Measurements from ENCODE around the gene VSIG10L. TPM values are rescaled to one million over a fixed set of nuclear protein-coding genes. Genes with fewer than 3 reads are reported as not detected.

Gene VSIG10L
- total RNA-seq, 1 donor from 2014 or later: 5.9 TPM

GRCh38 chr19:51289635-51290034 lies 52.3 kb downstream of the VSIG10L start:
- Mint-ChIP-seq H3K27me3 (peaks cover 11% of the 10 kb centered on the region), H3K36me3 (no peaks in the 10 kb centered on the region), H3K4me3 (no peak overlapping the region), H3K4me1 (ENCODE audit: unreplicated experiment) (no peaks in the 10 kb centered on the region), H3K9me3 (no peaks in the 10 kb centered on the region), H3K27ac (no peak overlapping the region)
- TF ChIP-seq CTCF (conservative IDR thresholded peaks at IDR 0.05): no peak
- DNase-seq (ENCODE audit: extremely low spot score, unreplicated experiment): no peak

GRCh38 chr19:51285682-51286081 lies 56.3 kb downstream of the VSIG10L start:
- Mint-ChIP-seq H3K27me3 (peaks cover 8% of the 10 kb centered on the region), H3K36me3 (no peaks in the 10 kb centered on the region), H3K4me1 (ENCODE audit: unreplicated experiment) (no peaks in the 10 kb centered on the region), H3K27ac (no peak overlapping the region), H3K4me3 (no peak overlapping the region), H3K9me3 (no peaks in the 10 kb centered on the region)
- TF ChIP-seq CTCF (conservative IDR thresholded peaks at IDR 0.05): no peak
- no peak for DNase-seq (ENCODE audit: extremely low spot score, unreplicated experiment)

GRCh38 chr19:51282335-51282734 lies 59.6 kb downstream of the VSIG10L start:
- no peaks in the 10 kb centered on the region for H3K4me1 Mint-ChIP-seq (ENCODE audit: unreplicated experiment)
- H3K36me3 Mint-ChIP-seq: no peaks in the 10 kb centered on the region
- H3K9me3 Mint-ChIP-seq: no peaks in the 10 kb centered on the region
- no peak overlapping the region for H3K4me3 Mint-ChIP-seq
- TF ChIP-seq CTCF (conservative IDR thresholded peaks at IDR 0.05): no peak
- peaks cover 17% of the 10 kb centered on the region for H3K27me3 Mint-ChIP-seq
- no peak for DNase-seq (ENCODE audit: extremely low spot score, unreplicated experiment)
- H3K27ac Mint-ChIP-seq: no peak overlapping the region

Other genes with a start within 250 kb of the VSIG10L start
- 8.4 and 9.3 TPM in 2 replicates for gene CTU1, start 233.7 kb downstream of the VSIG10L start, total RNA-seq (ENCODE audit: low replicate concordance)
- gene SIGLEC9, start 217.2 kb downstream of the VSIG10L start, total RNA-seq (ENCODE audit: low replicate concordance): not detected in 2 replicates
- not detected in 2 replicates for gene SIGLEC7, start 199.8 kb downstream of the VSIG10L start, total RNA-seq (ENCODE audit: low replicate concordance)
- gene CD33, start 117.1 kb downstream of the VSIG10L start, total RNA-seq (ENCODE audit: low replicate concordance): not detected in 2 replicates
- gene SIGLECL1, start 91.1 kb downstream of the VSIG10L start, total RNA-seq (ENCODE audit: low replicate concordance): not detected in 2 replicates
- 0.33 and 18.0 TPM in 2 replicates for gene IGLON5, start 30.5 kb downstream of the VSIG10L start, total RNA-seq (ENCODE audit: low replicate concordance)
- 76.3 and 81.9 TPM in 2 replicates for gene ETFB, start 24.2 kb upstream of the VSIG10L start, total RNA-seq (ENCODE audit: low replicate concordance)
- gene CLDND2, start 26.9 kb upstream of the VSIG10L start, total RNA-seq (ENCODE audit: low replicate concordance): 0.97 TPM in 1 of 2 replicates, not detected in the other
- not detected in 2 replicates for gene NKG7, start 30.5 kb upstream of the VSIG10L start, total RNA-seq (ENCODE audit: low replicate concordance)
- gene LIM2, start 45.8 kb upstream of the VSIG10L start, total RNA-seq (ENCODE audit: low replicate concordance): 19.5 TPM in 1 of 2 replicates, not detected in the other
- 0.43 TPM in 1 of 2 replicates, not detected in the other for gene C19orf84, start 48.5 kb upstream of the VSIG10L start, total RNA-seq (ENCODE audit: low replicate concordance)
- not detected in 2 replicates for gene SIGLEC10, start 75.5 kb upstream of the VSIG10L start, total RNA-seq (ENCODE audit: low replicate concordance)
- not detected in 2 replicates for gene SIGLEC8, start 116.3 kb upstream of the VSIG10L start, total RNA-seq (ENCODE audit: low replicate concordance)
- gene CEACAM18, start 136.4 kb upstream of the VSIG10L start, total RNA-seq (ENCODE audit: low replicate concordance): 0.19 TPM in 1 of 2 replicates, not detected in the other
- gene SIGLEC12, start 159.7 kb upstream of the VSIG10L start, total RNA-seq (ENCODE audit: low replicate concordance): not detected in 2 replicates
- gene SIGLEC6, start 189.5 kb upstream of the VSIG10L start, total RNA-seq (ENCODE audit: low replicate concordance): not detected in 2 replicates
- 7.9 and 14.0 TPM in 2 replicates for gene ZNF175, start 229.1 kb upstream of the VSIG10L start, total RNA-seq (ENCODE audit: low replicate concordance)

All from type B pancreatic cell (in vitro differentiated cells).